Activated CD4-positive, alpha-beta memory T cell treated with anti-CD3 and anti-CD28 coated beads for 36 hours (primary cell): ENCODE measurements around the gene MB. TPM values are rescaled to one million over a fixed set of nuclear protein-coding genes. Genes with fewer than 3 reads are reported as not detected.

ENCODE experiments used
- CTCF ChIA-PET: fragments of 350-600 bp; sonication (Branson Sonifier 250); formaldehyde crosslinking; loops from one replicate; lab custom pipeline; 2021; ENCODE audit warnings: antibody characterized with exemption, inconsistent platforms; lab: Charles Lee
- POLR2A ChIA-PET: fragments of 350-600 bp; sonication (Branson Sonifier 250); formaldehyde crosslinking; loops from one replicate; lab custom pipeline; 2021; ENCODE audit warnings: antibody characterized with exemption; lab: Charles Lee
- DNase-seq: peaks from one replicate; pipeline ENCODE4 v3.0.0-alpha.2; 2020
- H3K27ac Mint-ChIP-seq: one replicate; pipeline ENCODE4 v1.8.0; 2021; ENCODE audit warnings: mixed read lengths
- H3K27me3 Mint-ChIP-seq: one replicate; pipeline ENCODE4 v1.8.0; 2021; ENCODE audit warnings: mixed read lengths
- H3K36me3 Mint-ChIP-seq: one replicate; pipeline ENCODE4 v1.8.0; 2021; ENCODE audit warnings: mixed read lengths
- H3K4me1 Mint-ChIP-seq: one replicate; pipeline ENCODE4 v1.8.0; 2021; ENCODE audit warnings: low read depth, mixed read lengths
- H3K4me3 Mint-ChIP-seq: one replicate; pipeline ENCODE4 v1.8.0; 2021; ENCODE audit warnings: mild to moderate bottlenecking, mixed read lengths
- H3K9me3 Mint-ChIP-seq: one replicate; pipeline ENCODE4 v1.8.0; 2021; ENCODE audit warnings: mixed read lengths
- intact Hi-C: fragments of 100-400 bp; cut with micrococcal nuclease; formaldehyde crosslinking; loops from one replicate; pipeline ENCODE4 v1.15.1; 2023
- total RNA-seq, 2 experiments: library from RNA; stranded (reverse); gene quantifications; one replicate each; pipeline ENCODE4 v1.2.3, GENCODE V29; 2021

Gene MB
- total RNA-seq, 2 experiments from 2014 or later, result not detected

DNA sequence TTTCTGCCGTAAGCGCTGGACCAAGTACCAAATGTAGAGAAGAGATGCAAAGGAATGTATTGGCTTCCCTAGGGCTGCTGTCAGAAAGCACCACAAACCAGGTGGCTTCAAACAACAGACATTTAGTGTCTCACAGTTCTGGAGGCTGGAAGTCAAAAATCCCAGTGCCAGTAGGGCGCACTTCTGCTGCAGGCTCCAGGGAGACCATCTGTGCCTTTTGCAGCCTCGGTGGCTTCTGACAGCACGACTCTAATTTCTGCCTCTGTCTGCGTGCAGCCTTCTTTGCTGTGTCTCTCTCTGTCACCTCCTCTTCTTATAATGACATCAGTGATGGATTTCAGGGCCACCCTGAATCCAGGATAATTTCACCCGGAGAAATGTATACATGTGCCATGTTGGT is 34.0 kb upstream of the MB start:
- ChIA-PET POLR2A (no interaction called here), CTCF (no interaction called here)
- peaks cover 60% of the 10 kb centered on the region for H3K4me1 Mint-ChIP-seq
- intact Hi-C loops, result no loop called here
- H3K36me3 Mint-ChIP-seq, result peaks cover 29% of the 10 kb centered on the region
- peak overlapping the region; percentile 31 for H3K4me3 Mint-ChIP-seq
- H3K27ac Mint-ChIP-seq, result peak overlapping the region; percentile 29
- no peak for DNase-seq
- no peaks in the 10 kb centered on the region for H3K27me3 Mint-ChIP-seq
- H3K9me3 Mint-ChIP-seq, result peaks cover 10% of the 10 kb centered on the region

- peaks cover 52% of the 10 kb centered on the region for H3K4me1 Mint-ChIP-seq
- intact Hi-C loops, result loop anchor here (2.0 to 10.0 kb wide), 3 partner anchors 15 to 585 kb away; partner anchors contain the start of gene APOL2
- POLR2A ChIA-PET, result interaction anchor here (0.7 to 2.7 kb wide), 4 partner anchors 13 to 511 kb away, joined by 3 to 38 read pairs (median 8); partner anchors contain the start of gene APOL3
Measured at GRCh38 chr22:35649636-35650250, 32.6 kb upstream of the MB start.

DNA sequence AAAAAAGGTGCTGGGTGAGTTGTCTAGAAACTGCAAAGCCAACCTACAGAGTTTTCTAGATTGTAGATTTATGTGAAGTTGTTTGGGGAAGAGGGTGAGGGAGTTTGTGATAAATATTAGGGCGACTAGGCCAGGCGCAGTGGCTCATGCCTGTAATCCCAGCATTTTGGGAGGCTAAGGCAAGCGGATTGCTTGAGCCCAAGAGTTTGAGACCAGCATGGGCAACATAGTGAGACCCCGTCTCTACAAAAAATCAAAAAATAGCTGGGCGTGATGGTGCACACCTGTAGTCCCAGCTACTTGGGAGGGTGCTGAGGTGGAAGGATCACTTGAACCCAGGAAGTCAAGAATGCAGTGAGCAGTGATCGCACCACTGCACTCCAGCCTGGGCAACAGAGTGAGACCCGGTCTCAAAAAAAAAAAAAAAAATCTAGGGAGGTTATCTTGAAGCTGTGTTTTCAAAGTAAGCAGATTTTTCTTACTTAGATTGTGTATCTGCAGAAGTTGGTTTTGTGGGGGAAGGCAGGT is 32.0 kb upstream of the MB start:
- H3K36me3 Mint-ChIP-seq, result peaks cover 27% of the 10 kb centered on the region
- H3K27me3 Mint-ChIP-seq, result no peaks in the 10 kb centered on the region
- H3K4me1 Mint-ChIP-seq, result peaks cover 49% of the 10 kb centered on the region
- peaks cover 10% of the 10 kb centered on the region for H3K9me3 Mint-ChIP-seq
- ChIA-PET CTCF (interaction anchor here (1.2 to 2.6 kb wide), 7 partner anchors 14 to 417 kb away, joined by 3 to 17 read pairs (median 4); no protein-coding TSS in a partner anchor), POLR2A (interaction anchor here (0.6 to 2.7 kb wide), 8 partner anchors 9 to 511 kb away, joined by 3 to 38 read pairs (median 8); partner anchors contain the start of gene APOL3)
- no peak for DNase-seq
- intact Hi-C loops, result loop anchor here (2.0 to 10.0 kb wide), 3 partner anchors 14 to 586 kb away; partner anchors contain the start of gene APOL2
- H3K27ac Mint-ChIP-seq, result peak overlapping the region; percentile 100
- peak overlapping the region; percentile 99 for H3K4me3 Mint-ChIP-seq

More at GRCh38 chr22:35649636-35650250, 32.6 kb upstream of the MB start:
- H3K36me3 Mint-ChIP-seq, result peaks cover 27% of the 10 kb centered on the region
- DNase-seq, result peak; percentile 8
- no peaks in the 10 kb centered on the region for H3K27me3 Mint-ChIP-seq
- H3K4me3 Mint-ChIP-seq, result peak overlapping the region; percentile 99
- H3K9me3 Mint-ChIP-seq, result peaks cover 10% of the 10 kb centered on the region
- peak overlapping the region; percentile 100 for H3K27ac Mint-ChIP-seq
- CTCF ChIA-PET, result no interaction called here

GRCh38 chr22:35648066-35649025 is 31.2 kb upstream of the MB start, which contains the start of gene APOL6:
Gene APOL6, plus strand, starts transcription at chr22:35648446. Its CDS starts 7,980 bp downstream, at chr22:35656426.
- peak within 1 kb of the TSS; percentile 99 for H3K4me3 Mint-ChIP-seq
- intact Hi-C loops, result loop anchor here (1.0 to 10.0 kb wide), 5 partner anchors 13 to 586 kb away; partner anchors contain the start of gene APOL2
- peaks cover 10% of the 10 kb centered on the region for H3K9me3 Mint-ChIP-seq
- peaks cover 42% of the 10 kb centered on the region for H3K4me1 Mint-ChIP-seq
- peaks cover 26% of the 10 kb centered on the region for H3K36me3 Mint-ChIP-seq
- ChIA-PET POLR2A (interaction anchor here (0.6 to 2.7 kb wide), 12 partner anchors 10 to 512 kb away, joined by 3 to 38 read pairs (median 4); partner anchors contain the start of gene APOL3), CTCF (interaction anchor here (0.6 to 2.6 kb wide), 14 partner anchors 11 to 417 kb away, joined by 3 to 17 read pairs (median 4); no protein-coding TSS in a partner anchor)
- no peaks in the 10 kb centered on the region for H3K27me3 Mint-ChIP-seq
- DNase-seq, result peak; percentile 79
- H3K27ac Mint-ChIP-seq, result peak within 1 kb of the TSS; percentile 100

GRCh38 chr22:35645646-35646045 is 28.5 kb upstream of the MB start:
- CTCF ChIA-PET, result no interaction called here
- Mint-ChIP-seq H3K4me3 (no peak overlapping the region), H3K27me3 (no peaks in the 10 kb centered on the region), H3K4me1 (peaks cover 29% of the 10 kb centered on the region), H3K9me3 (no peaks in the 10 kb centered on the region), H3K27ac (no peak overlapping the region), H3K36me3 (peaks cover 11% of the 10 kb centered on the region)
- intact Hi-C loops, result loop anchor here (5.0 to 10.0 kb wide), 2 partner anchors 52 to 589 kb away; partner anchors contain the start of gene APOL2
- DNase-seq, result no peak
- POLR2A ChIA-PET, result no interaction called here

GRCh38 chr22:35643991-35644390 is 26.9 kb upstream of the MB start:
- Mint-ChIP-seq H3K4me1 (peaks cover 17% of the 10 kb centered on the region), H3K36me3 (peaks cover 2% of the 10 kb centered on the region), H3K27ac (no peak overlapping the region), H3K4me3 (no peak overlapping the region), H3K9me3 (no peaks in the 10 kb centered on the region), H3K27me3 (no peaks in the 10 kb centered on the region)
- CTCF ChIA-PET, result no interaction called here
- intact Hi-C loops, result loop anchor here (10.0 kb wide), 1 partner anchor 591 kb away; the partner anchor contains the start of gene APOL2
- POLR2A ChIA-PET, result no interaction called here
- no peak for DNase-seq

DNA sequence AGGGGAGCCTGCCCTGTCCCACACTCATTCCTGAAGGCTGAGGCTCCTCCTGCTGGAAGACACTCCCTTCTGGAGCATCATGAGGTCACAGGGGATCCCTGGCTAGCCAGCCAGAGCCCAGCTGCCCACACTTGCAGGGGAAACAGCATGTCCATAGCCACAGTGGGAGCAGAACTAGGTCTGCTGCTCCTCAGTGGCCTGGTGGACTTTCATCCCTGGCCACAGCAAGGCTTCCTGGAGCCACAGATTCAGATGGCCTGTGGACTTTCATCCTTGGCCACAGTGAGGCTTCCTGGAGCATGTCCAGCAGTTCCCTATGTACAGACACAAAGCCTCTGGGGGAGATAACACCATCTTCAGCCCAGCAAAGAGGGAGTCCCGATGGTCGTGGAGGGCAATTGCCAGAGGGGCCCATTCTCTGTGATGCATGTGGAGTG is 25.2 kb upstream of the MB start:
- Mint-ChIP-seq H3K4me3 (no peak overlapping the region), H3K36me3 (no peaks in the 10 kb centered on the region), H3K4me1 (peaks cover 15% of the 10 kb centered on the region), H3K9me3 (no peaks in the 10 kb centered on the region), H3K27ac (no peak overlapping the region), H3K27me3 (peaks cover 2% of the 10 kb centered on the region)
- ChIA-PET CTCF (no interaction called here), POLR2A (no interaction called here)
- intact Hi-C loops, result loop anchor here (10.0 kb wide), 1 partner anchor 592 kb away; the partner anchor contains the start of gene APOL2
- peak; percentile 6 for DNase-seq

DNA sequence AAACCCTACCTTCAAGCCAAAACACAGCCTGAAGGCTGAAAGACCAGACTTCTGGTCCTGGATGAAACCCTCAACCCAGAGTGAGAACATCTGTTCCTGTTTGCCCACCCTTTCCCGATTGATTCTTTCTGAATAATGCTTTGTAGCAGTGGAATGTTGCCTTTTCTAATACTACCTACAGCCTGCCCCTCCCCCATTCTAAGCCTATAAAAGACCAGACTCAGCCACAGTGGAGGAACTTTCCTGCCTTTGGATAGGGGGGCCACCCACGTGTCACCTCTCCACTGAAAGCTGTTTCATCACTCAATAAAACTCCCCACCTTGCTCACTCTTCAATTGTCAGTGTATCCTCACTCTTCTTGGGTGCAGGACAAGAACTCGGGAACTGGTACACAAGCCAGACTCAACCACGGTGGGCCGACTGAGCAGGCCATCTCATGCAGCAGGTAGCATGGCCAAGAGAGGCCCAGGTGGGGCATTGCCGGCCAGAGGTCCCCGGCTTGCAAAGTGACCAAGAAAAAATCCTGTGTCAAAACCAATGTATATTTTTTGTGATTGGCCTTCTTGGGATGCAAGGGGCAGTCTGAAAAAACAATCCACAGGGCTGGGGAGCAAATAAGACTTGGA is 24.5 kb upstream of the MB start:
- CTCF ChIA-PET, result interaction anchor here (1.7 kb wide), 1 partner anchor 10 kb away, joined by 4 read pairs; no protein-coding TSS in a partner anchor
- POLR2A ChIA-PET, result no interaction called here
- no peak overlapping the region for H3K27ac Mint-ChIP-seq
- no peaks in the 10 kb centered on the region for H3K36me3 Mint-ChIP-seq
- peaks cover 8% of the 10 kb centered on the region for H3K4me1 Mint-ChIP-seq
- intact Hi-C loops, result loop anchor here (10.0 kb wide), 1 partner anchor 593 kb away; the partner anchor contains the start of gene APOL2
- no peaks in the 10 kb centered on the region for H3K9me3 Mint-ChIP-seq
- H3K27me3 Mint-ChIP-seq, result peaks cover 2% of the 10 kb centered on the region
- no peak overlapping the region for H3K4me3 Mint-ChIP-seq
- DNase-seq, result peak; percentile 5

DNA sequence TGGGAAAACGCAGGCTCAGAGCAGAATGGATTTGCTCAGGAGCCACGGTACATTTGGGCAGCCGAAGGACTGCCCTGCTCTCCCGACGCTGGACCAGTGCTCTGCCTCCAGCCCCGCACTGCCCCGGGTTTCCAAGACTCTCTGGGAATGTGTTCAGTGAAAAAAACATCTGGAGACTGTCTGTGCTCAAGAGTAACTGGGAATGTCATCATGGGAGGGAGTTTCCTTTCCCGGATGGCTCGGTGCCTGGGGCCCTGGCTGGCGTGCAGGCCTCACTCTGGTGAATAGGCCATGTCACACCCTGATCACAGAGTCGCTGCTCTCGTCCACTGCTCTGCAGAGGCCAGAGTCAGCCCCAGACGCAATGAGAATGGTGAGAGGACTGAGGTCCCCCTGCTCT is 21.3 kb upstream of the MB start:
- Mint-ChIP-seq H3K4me1 (peaks cover 17% of the 10 kb centered on the region), H3K36me3 (no peaks in the 10 kb centered on the region), H3K9me3 (no peaks in the 10 kb centered on the region), H3K4me3 (no peak overlapping the region), H3K27ac (no peak overlapping the region), H3K27me3 (peaks cover 2% of the 10 kb centered on the region)
- CTCF ChIA-PET, result interaction anchor here (1.2 kb wide), 1 partner anchor 11 kb away, joined by 3 read pairs; no protein-coding TSS in a partner anchor
- no peak for DNase-seq
- POLR2A ChIA-PET, result no interaction called here
- intact Hi-C loops, result no loop called here

GRCh38 chr22:35638001-35638400 is 20.9 kb upstream of the MB start:
- no peak for DNase-seq
- peaks cover 17% of the 10 kb centered on the region for H3K4me1 Mint-ChIP-seq
- ChIA-PET CTCF (interaction anchor here (1.0 to 1.6 kb wide), 2 partner anchors 10 to 11 kb away, joined by 3 to 6 read pairs; partner anchors contain the start of gene APOL6), POLR2A (interaction anchor here (0.6 kb wide), 1 partner anchor 1053 kb away, joined by 3 read pairs; no protein-coding TSS in a partner anchor)
- H3K27me3 Mint-ChIP-seq, result peaks cover 2% of the 10 kb centered on the region
- H3K9me3 Mint-ChIP-seq, result no peaks in the 10 kb centered on the region
- H3K27ac Mint-ChIP-seq, result no peak overlapping the region
- intact Hi-C loops, result no loop called here
- no peak overlapping the region for H3K4me3 Mint-ChIP-seq
- no peaks in the 10 kb centered on the region for H3K36me3 Mint-ChIP-seq
